Stimulated activated CD4-positive, alpha-beta T cell treated with anti-CD3 and anti-CD28 coated beads, TNF-alpha, amount 100 ng/mL, for 48 hours (primary cell): ENCODE results near the gene NHSL1.

ENCODE experiments used
- DNase-seq, 3 donors: peaks; one replicate each; pipeline ENCODE4 v3.0.0-alpha.2; 2020; ENCODE audit warnings: low read depth in 3 of 3

The NHSL1 gene

GRCh38 chr6:138465007-138465645, 34.2 kb downstream of the NHSL1 start:
- DNase-seq: no peak

DNA sequence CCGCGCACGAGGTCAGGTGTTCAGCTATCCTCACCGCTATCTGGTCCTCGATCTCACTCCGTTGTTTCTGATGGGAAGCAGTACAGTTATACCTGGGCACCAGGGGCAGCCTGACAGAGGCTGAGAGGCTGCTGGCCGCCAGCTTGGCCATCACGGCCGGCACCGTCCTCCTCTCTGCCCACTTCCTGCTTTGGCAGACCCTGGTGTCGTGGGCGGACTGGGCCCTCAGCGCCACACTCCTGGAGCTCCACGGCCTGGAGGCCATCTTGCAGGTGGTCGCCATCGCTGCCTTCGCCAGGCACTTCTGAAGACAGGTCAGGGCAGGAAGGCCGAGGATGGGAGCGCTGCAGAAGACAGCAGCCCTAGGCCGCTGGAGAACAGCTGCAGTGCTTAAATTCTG, 35.2 kb downstream of the NHSL1 start:
- DNase-seq: no peak

DNA sequence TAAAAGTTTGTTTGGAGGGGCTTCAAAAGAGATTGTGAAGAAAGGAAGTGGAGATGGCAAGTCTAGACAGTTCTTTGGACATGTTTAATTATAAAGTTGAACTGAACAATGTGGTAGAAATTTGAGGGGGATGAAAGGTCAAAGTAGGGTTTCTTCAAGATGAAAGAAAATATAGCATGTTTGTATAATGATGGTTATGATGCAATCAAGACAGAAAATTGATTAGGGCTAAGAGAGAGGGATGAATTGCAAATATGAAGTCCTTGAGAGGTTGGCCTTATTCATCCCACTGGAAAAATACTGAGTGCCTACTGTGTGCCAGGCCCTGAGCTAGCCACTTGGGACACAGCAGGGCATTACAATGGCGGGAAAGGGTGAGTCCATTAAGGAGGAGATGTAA, 37.6 kb downstream of the NHSL1 start:
- DNase-seq: no peak

- no peak for DNase-seq
Observed at GRCh38 chr6:138456401-138456790, 42.9 kb downstream of the NHSL1 start.

DNA sequence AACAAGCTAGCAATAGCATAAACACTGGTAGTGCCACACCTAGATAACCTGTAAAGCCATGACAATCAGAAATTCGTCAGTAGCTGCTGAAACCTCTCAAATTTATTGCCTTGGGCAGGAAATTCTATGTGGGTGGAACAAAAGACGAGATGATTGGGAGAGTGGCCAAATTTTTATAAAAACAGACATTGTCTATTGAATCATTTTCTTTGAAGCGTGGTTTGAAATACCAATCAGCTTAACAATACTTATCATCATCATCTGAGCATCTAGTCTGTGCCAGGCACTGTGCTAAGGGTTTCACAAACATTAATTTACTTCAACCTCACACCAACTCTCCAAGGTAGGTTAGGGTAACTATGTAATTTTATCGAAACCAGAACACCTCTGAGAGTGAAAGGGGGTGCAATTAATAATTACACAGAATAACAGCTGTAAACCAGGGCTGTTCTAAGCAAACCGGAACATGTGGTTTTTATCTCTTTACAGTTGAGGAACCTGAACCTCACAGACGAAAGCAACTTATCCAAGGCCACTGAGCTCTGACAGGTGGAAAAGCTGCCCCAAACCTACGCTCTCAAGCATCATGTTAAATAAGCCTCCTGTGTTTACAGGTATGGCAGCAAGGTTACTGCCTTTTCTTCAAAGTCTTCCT, 43.4 kb downstream of the NHSL1 start:
- DNase-seq: no peak

DNA sequence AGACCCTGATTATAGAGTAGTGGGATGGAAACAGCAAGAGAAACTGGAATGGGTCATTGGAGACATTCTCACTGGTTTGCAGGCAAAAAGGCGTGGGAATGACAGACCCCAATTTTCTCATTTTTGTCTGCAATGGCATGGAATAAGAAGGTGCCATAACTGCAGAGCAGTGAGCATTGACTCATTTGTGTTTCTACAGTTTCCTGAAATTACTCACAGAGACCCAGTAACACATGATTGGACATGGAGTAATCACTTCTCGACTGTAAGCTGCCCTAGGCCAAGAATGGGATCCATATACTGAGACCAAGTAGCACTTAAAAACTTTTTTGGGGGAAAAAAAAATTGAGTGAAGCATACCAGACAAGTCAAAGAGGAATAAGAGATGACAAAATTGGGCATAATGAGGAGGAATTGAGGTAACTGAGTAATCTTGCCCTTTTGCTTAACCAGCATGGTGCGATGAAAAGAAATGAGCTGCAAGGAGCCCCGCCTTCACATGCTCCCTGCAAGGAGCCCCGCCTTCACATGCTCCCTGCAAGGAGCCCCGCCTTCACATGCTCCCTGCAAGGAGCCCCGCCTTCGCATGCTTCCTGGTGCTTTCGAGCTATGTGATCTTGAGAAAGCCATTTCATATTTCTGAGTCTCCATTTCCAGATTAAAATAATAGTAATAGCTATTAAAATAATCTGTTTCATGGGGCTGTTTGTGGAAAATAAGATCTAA, 44.1 kb downstream of the NHSL1 start:
- DNase-seq: peak in 2 of 3 donors; percentile 14 to 28

DNA sequence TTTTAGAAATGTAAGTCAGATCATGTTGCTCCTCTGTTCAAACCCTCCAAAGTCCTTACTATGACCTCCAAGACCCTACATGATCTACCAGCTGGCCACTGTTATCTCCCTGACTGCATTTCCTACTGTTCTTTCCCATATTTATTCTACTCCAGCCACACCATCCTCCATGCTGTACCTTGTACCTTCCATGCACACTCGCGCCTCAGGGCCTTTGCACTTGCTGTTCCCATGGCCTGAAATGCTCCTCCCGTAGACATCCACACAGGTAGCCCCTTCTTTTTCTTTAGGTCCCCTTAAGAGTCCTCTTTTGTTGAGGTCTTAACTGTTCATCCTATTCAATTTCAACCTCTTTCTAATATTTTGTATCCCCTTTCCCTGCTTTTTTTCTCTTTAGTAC, 48.3 kb downstream of the NHSL1 start:
- no peak for DNase-seq

DNA sequence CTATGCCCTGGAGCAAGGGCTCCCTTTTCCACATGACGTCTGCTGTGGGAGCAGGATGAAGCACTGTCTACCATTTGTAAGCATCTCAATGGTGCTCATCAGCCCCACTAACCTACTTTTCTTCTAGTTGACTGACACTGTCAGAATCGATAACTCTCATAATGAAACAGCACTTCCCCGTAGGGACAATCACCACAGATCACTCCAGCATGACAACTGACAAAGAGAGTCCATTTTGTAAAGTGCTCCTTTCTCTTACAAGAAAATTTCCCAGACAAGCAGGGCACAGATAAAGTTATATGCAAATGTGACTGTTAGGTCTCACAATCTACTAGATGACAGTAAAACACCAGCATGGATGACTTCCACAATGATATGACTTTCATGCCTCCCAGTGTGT, 48.8 kb downstream of the NHSL1 start:
- DNase-seq: no peak

DNA sequence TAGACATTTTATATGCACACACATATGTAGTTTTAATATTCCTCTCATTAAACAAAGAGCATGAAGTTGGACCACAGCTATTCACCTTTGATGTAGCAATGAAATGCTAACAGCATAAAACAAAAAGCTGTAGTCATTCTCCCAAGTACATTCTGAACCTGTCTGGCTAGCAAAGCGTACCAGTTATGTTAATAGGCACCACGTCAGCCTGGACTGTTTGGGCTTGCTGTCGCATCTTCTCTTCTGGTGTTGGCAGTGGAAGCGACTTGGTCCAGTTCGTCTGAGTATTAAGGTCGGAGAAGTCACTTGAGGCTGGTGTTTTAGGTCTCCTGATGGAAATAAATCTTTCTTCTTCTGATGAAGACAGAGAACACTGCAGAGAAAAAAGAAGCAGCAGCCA, 52.5 kb downstream of the NHSL1 start:
- no peak for DNase-seq

DNA sequence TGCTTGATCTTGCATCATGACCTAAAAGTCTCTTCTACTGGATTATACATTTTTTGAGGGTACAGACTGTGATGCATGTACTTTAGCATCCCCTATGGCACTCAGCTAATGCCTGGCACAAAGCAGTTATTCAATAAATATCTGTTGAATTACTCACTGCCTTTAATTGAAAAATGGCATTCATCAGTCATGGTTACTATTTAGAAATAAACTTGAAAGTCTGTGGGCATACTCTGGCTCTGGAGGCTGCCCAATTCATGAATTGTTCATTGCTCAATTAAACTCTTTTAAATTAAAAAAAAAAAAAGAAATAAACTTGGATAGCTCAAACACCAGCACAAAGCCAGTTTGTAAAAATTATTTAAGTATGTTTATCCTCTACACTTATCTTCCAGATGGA, 55.3 kb downstream of the NHSL1 start:
- no peak for DNase-seq

DNA sequence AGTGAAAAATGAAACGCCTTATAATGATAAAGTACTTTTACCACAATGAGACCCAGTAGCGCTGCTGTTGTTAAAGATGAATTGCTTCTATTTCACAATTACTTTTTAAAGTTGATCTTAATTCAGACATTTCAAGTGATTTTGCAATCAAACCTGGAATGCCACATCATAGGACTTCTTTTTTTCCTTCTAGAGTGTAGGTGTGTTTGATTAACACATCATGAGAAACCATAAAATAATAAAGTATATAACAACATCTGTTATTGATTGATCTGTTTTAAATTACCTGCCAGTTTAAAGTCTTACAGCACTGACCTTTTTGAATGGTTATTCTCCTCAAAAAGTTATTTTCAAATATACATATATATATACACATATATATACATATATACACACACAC, 56.6 kb downstream of the NHSL1 start:
- no peak for DNase-seq

- DNase-seq: no peak
Observed at GRCh38 chr6:138441965-138442364, 57.3 kb downstream of the NHSL1 start.

DNA sequence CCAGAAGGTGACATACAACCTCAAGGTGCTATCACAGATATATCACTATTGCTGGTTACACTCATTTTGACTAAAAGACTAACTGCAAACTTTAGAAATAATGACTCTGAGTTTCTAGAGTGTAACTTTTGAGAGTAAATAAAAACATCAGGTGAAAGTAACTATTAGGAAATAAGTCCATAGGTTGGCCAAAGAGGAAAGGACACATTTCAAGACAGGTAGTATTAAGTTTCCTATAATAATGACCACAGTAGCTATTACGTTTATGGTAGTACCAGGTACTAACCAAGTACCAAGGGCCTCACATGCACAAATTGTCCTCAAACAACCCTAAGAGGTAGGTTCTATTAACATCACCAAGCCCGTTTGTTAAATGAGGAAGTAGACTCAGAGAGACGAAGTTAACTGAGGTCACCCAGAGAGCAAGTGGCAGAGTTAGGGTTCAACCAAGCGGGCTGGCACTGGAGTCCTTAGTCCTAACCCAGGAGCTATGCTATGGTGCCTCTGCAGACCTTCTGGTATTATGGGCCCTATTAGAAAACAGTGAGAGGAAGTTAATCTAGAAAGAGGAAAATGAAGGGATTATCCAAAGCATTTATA, 58.4 kb downstream of the NHSL1 start:
- DNase-seq: no peak

DNA sequence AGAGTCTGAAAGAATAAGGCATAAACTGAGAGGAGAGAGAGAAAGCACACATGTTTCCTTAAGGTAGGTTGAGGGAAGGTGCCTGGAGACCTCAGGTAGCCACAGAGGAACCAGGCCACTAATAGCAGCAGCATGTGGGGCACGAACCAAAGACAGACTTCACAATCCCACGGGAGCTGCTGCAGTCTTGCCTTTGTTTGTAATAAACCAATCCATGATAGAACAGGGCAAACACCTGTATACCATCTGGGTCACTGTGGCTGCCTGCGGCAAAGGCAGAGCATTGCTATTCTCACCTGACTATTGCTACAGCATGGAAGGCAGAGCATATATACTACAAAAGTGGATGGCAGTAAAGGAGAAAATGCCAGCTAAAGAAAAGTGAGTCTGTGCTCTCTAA, 59.0 kb downstream of the NHSL1 start:
- no peak for DNase-seq

DNA sequence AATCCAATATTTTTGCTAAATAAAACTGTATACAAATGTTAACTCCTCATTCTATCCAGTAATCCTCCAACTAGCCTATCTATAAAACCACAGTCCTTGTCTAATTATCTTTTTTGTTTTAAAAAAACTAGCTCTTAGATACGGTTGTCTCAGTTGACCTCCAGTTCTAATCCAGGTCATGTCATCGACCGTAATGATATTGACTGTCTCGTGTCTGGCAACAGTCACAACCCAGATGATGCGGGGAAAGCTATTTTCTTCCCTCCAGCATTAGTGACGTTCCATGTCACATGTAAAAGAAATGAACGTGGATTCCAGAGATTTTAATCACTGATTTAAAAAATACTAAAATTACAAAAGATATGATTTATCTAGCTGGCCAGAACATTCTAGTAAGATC, 59.7 kb downstream of the NHSL1 start:
- no peak for DNase-seq

- DNase-seq: no peak
Observed at GRCh38 chr6:138434925-138435324, 64.4 kb downstream of the NHSL1 start.

- no peak for DNase-seq
Observed at GRCh38 chr6:138434096-138434495, 65.2 kb downstream of the NHSL1 start.

- DNase-seq: no peak
Observed at GRCh38 chr6:138432063-138432356, 67.3 kb downstream of the NHSL1 start.

DNA sequence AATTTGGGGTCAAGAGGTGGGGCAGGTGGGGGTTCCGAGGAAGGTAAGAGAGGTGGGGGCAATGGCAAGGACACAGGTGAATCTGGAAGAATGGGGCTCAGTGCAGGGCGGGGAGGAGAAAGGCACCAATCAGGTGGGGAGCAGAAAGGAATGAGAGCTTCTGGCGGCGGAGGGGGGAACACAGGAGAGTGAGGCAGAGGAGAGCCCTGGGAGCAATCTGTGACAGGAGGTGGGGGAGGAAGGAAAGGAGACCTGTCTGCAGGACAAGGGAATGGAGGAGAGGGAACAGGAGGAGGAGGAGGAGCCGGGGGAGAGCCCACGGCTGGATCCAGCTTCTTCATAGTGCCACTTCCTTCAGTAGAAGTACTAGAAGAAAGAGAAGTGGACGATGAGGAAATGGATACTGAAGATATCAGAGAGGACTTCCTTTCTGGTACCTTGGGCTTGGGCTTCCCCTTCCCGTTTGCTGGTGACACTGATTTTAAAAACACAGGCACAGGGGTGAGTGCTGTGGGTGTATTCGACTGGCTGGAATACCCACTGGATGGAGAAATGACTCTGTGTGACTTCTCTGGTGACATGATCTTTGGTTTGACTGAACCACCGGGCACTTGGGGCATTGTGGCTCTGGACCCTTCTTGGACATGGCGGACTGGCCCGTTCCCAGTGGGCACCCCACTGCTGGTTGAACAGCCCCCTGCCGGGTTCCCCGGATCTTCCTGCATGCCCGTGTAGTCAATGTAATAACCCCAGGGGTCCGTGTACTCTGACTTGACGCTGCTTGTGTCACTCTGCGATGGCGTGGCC, 67.8 kb downstream of the NHSL1 start:
- no peak for DNase-seq

GRCh38 chr6:138430361-138431145, 68.7 kb downstream of the NHSL1 start:
- no peak for DNase-seq

DNA sequence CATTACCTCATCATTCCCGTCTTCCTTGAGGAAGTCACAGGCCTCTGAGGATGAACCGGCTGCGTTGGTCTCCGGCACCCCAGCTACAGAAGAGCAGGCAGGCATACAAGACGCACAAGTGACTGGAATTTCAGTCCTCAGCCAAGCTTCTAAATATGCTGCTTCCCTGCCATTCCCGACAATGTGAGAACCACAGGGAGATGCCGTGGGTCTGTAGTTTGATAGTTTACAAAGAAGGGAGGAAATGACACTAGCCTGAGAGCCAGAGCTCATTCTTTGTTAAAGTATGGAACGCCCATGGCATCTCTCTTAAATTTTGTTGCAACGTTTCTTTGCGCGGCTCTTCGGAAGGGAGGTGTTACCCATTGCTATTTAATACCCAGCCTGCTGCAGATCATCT, 69.5 kb downstream of the NHSL1 start:
- no peak for DNase-seq
